Sigmoid colon (tissue), 7 donors: ENCODE measurements around the gene SLC2A3. TPM values are rescaled to one million over a fixed set of nuclear protein-coding genes. Genes with fewer than 3 reads are reported as not detected.
"Not testable (repeated sequence)": the region's sequence is repeated elsewhere in the genome, so short reads cannot be mapped to it uniquely, and the experiment has no call there.

Experiments used
- DNase-seq: peaks from one replicate; pipeline ENCODE4 v3.0.0-alpha.2; 2019
- H3K27ac ChIP-seq, 4 donors: fragments of 200-600 bp; sonication (generic); one replicate each; pipeline ENCODE4 v1.5.1; 2016 to 2019; ENCODE audit warnings: mild to moderate bottlenecking in 1 of 4
- H3K27me3 ChIP-seq, 3 donors: fragments of 200-600 bp; sonication (generic); one replicate each; pipeline ENCODE4 v1.5.1; 2019; ENCODE audit warnings: mild to moderate bottlenecking in 1 of 3
- H3K36me3 ChIP-seq, 4 donors: fragments of 200-600 bp; sonication (generic); one replicate each; pipeline ENCODE4 v1.5.1; 2016 to 2019
- H3K4me1 ChIP-seq, 4 donors: fragments of 200-600 bp; sonication (generic); one replicate each; pipeline ENCODE4 v1.5.1; 2017 to 2019
- H3K4me3 ChIP-seq, 4 donors: fragments of 200-600 bp; sonication (generic); one replicate each; pipeline ENCODE4 v1.5.1; 2017 to 2019; ENCODE audit warnings: mild to moderate bottlenecking in 2 of 4, moderate library complexity in 1 of 4
- H3K9me3 ChIP-seq, 4 donors: fragments of 200-600 bp in 3 of 4; sonication (generic) in 3 of 4; one replicate each; pipeline versions ENCODE4 v1.5.1 to v1.6.1; 2013 to 2019
- EP300 ChIP-seq, 4 donors: sonication (generic); formaldehyde crosslinking; IDR thresholded peaks; one replicate each; pipeline ENCODE4 v1.6.1; 2017; ENCODE audit warnings: antibody characterized with exemption in 4 of 4
- POLR2A ChIP-seq, 2 donors: fragments of 450-650 bp; IDR thresholded peaks; one replicate each; pipeline ENCODE4 v1.6.1; 2016; ENCODE audit warnings: antibody characterized with exemption in 2 of 2, mild to moderate bottlenecking in 2 of 2, moderate library complexity in 2 of 2
- POLR2AphosphoS5 ChIP-seq, 4 donors: sonication (generic); formaldehyde crosslinking; IDR thresholded peaks; one replicate each; pipeline ENCODE4 v1.6.1; 2017; ENCODE audit warnings: antibody characterized with exemption in 4 of 4
- WGBS, 2 donors: extraction: QIAGEN DNeasy Blood & Tissue Kit; methylation state at CpG; one replicate each; pipeline ENCODE4 v1.1.7; 2013; 5-methylcytosine and 5-hydroxymethylcytosine counted together
- intact Hi-C: fragments of 100-400 bp; cut with DNase I; formaldehyde crosslinking; loops from one replicate; pipeline ENCODE4 v1.15.1; 2023
- polyA plus RNA-seq, 3 donors: library from polyadenylated mRNA; stranded (reverse); fragments of 200-250 nt; gene quantifications; one replicate each; pipeline ENCODE4 v1.2.3, GENCODE V29; 2013
- total RNA-seq, 4 donors: library from RNA; depleted of rRNA; stranded (reverse); fragments of >200 nt; gene quantifications; one replicate each; pipeline ENCODE4 v1.1.0, GENCODE V29; 2016
- TF ChIP-seq, protein P1 (sequence below), 4 experiments: fragments of 450-650 bp in 3 of 4; fragments of 200-600 bp in 1 of 4; IDR thresholded peaks; one replicate each; pipeline ENCODE4 v1.5.1; 2016 to 2019; ENCODE audit warnings: antibody characterized with exemption in 4 of 4, mild to moderate bottlenecking in 3 of 4, moderate library complexity in 2 of 4
- donor health status: healthy with polysubstance abuse.
- donor health status: Bipolar disorder and iron deficiency.
- donor health status: healthy.

The SLC2A3 gene
- total and polyA plus RNA-seq, 7 donors, result 3.0 to 110 (median 12.8) TPM

DNA sequence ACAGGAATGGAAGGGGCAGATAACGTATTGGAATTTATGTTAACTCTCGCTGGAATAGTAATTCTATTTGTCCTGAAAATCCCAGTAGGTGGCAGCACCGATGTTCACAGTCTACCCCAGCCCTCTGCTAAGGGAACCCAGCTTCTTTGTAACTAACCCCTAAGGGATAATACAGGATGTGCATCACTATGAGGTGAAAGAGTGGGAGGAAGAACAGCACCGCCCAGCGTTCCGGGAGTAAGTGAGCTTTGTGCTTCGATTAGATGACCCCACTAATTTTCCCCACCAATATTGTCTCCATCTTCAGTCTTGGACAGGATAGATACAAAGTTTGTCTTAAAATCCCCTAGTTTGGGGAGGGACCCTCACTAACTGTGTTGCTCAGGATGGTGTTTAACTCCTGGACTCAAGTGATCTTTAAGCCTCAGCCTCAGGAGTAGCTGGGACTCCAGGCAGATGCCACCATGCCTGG is 2.7 kb downstream of the SLC2A3 start:
- TF ChIP-seq, protein P1, sequence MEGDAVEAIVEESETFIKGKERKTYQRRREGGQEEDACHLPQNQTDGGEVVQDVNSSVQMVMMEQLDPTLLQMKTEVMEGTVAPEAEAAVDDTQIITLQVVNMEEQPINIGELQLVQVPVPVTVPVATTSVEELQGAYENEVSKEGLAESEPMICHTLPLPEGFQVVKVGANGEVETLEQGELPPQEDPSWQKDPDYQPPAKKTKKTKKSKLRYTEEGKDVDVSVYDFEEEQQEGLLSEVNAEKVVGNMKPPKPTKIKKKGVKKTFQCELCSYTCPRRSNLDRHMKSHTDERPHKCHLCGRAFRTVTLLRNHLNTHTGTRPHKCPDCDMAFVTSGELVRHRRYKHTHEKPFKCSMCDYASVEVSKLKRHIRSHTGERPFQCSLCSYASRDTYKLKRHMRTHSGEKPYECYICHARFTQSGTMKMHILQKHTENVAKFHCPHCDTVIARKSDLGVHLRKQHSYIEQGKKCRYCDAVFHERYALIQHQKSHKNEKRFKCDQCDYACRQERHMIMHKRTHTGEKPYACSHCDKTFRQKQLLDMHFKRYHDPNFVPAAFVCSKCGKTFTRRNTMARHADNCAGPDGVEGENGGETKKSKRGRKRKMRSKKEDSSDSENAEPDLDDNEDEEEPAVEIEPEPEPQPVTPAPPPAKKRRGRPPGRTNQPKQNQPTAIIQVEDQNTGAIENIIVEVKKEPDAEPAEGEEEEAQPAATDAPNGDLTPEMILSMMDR (IDR thresholded peaks at IDR 0.05), result peak; percentile 40 to 59 (median 53)
- TF ChIP-seq POLR2AphosphoS5 (IDR thresholded peaks at IDR 0.05) (peak; percentile 43 to 78 (median 72)), POLR2A (IDR thresholded peaks at IDR 0.05) (peak in 1 of 2 donors; percentile 7), EP300 (IDR thresholded peaks at IDR 0.05) (no peak)
- intact Hi-C loops, result no loop called here
- no peaks in the 10 kb centered on the region for H3K27me3 ChIP-seq
- peak; percentile 88 for DNase-seq
- peaks cover 0 to 17% (median 11%) of the 10 kb centered on the region in 4 donors for H3K4me1 ChIP-seq
- H3K9me3 ChIP-seq, result no peaks in the 10 kb centered on the region
- WGBS, 2 donors, result 0 to 5% methylated on average over 7 of the region's 7 CpGs
- peak overlapping the region; percentile 55 to 84 (median 72) for H3K27ac ChIP-seq
- peaks cover 0 to 44% (median 8%) of the 10 kb centered on the region in 4 donors for H3K36me3 ChIP-seq
- H3K4me3 ChIP-seq, result peak overlapping the region in 1 of 4 donors; percentile 54

DNA sequence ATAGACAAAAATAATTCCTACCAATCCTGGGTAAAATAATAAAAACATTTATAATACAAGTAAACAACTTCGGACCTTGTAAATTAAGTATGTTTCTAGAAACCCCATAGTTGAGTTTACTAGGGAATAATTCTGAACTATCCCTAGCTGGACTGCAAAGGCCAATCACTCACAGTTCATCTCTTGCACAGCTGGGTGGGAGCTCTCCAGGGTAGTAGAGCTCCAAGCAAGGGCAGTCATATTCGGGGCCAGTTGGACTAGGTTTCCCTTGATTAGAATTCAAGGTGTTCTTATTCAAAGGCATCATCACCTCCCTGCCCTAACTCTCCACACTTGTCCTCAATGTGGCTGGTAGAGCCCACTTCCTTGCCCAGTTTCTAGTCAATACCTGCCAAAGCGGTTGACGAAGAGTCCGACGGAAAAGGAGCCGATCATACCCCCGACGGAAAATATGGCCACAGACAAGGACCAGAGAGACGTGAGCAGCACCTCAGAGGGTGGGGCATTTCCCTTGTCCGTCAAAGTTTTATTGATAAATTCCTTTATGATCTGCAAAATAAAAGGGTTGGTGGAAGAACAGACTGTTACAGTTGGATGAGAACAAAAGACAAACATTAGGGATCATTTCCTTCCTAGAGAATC is 3.3 kb downstream of the SLC2A3 start:
- peaks cover 0 to 17% (median 11%) of the 10 kb centered on the region in 4 donors for H3K4me1 ChIP-seq
- peaks cover 0 to 50% (median 10%) of the 10 kb centered on the region in 4 donors for H3K36me3 ChIP-seq
- WGBS, 2 donors, result 66 to 75% methylated on average over 11 of the region's 11 CpGs
- intact Hi-C loops, DNase-seq, H3K27me3 ChIP-seq, H3K9me3 ChIP-seq: not testable (repeated sequence)
- H3K27ac ChIP-seq, result peak overlapping the region in 1 of 4 donors; percentile 74
- H3K4me3 ChIP-seq, result peak overlapping the region in 1 of 4 donors; percentile 54

DNA sequence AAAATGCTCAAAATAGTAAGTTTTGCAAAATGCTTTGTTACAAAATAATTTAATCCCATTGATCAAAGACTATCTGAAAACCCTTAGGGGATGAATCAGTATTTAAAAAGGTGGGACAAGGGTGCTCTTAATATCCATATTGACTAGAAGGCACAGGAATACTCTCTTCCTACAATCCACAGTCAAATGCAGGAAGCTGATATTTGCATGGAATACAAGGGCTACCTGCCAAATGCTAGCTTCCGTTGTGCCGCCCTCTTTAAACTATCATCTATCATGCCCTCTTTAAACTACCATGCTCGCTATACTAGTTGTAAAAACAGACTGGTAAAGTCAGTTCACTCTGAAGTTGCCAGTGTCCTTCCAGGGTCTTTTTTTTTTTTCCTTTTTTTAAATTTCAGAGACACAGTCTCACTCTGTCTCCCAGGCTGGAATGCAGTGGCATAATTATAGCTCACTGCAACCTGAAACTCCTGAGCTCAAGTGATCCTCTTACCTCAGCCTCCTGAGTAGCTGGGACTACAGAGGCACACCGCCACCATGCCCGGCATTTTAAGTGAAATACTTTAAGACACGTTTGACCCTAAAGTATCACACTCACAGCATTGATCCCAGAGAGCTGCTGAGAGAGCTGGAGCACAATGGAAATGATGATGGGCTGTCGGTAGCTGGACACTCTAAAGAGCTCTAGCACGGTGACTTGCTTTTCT is 6.7 kb downstream of the SLC2A3 start:
- Histone ChIP-seq H3K4me1 (peaks cover 0 to 12% (median 4%) of the 10 kb centered on the region in 4 donors), H3K27ac (no peak overlapping the region), H3K4me3 (no peak overlapping the region), H3K36me3 (peaks cover 0 to 78% (median 17%) of the 10 kb centered on the region in 4 donors), H3K27me3 (no peaks in the 10 kb centered on the region), H3K9me3 (no peaks in the 10 kb centered on the region)
- WGBS, 2 donors, result 55 to 76% methylated on average over 8 of the region's 8 CpGs
- DNase-seq, result no peak
- intact Hi-C loops, result no loop called here
- TF ChIP-seq, protein P1 (IDR thresholded peaks at IDR 0.05), result no peak
- TF ChIP-seq EP300 (IDR thresholded peaks at IDR 0.05) (no peak), POLR2AphosphoS5 (IDR thresholded peaks at IDR 0.05) (no peak), POLR2A (IDR thresholded peaks at IDR 0.05) (no peak)

DNA sequence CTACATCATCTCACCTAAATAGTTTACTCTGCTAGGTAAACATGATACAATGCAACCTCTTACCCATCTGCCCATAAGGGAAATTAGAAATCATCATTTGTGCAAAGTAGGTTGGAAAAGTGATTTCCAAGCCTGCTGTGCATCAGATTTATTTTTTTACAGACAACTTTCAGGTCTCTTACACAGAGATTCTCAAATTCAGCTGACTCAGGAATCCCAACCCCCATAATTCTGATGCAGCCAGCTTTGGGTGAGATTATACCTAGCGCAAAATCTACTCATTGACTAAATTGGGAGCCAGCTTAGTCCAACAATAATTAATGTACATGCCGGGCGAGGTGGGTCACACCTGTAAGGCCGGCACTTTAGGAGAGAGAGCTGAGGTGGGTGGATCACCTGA is 8.5 kb downstream of the SLC2A3 start:
- H3K27ac ChIP-seq, result no peak overlapping the region
- TF ChIP-seq POLR2A (IDR thresholded peaks at IDR 0.05), result no peak
- TF ChIP-seq, protein P1 (IDR thresholded peaks at IDR 0.05), result no peak
- no peak for TF ChIP-seq EP300 (IDR thresholded peaks at IDR 0.05)
- no peak for TF ChIP-seq POLR2AphosphoS5 (IDR thresholded peaks at IDR 0.05)
- DNase-seq, result no peak
- no peaks in the 10 kb centered on the region for H3K9me3 ChIP-seq
- 88 to 93% methylated on average over 4 of the region's 4 CpGs for WGBS, 2 donors
- H3K4me3 ChIP-seq, result no peak overlapping the region
- H3K4me1 ChIP-seq, result no peaks in the 10 kb centered on the region
- no peaks in the 10 kb centered on the region for H3K27me3 ChIP-seq
- H3K36me3 ChIP-seq, result peaks cover 0 to 90% (median 20%) of the 10 kb centered on the region in 4 donors
- intact Hi-C loops, result no loop called here

DNA sequence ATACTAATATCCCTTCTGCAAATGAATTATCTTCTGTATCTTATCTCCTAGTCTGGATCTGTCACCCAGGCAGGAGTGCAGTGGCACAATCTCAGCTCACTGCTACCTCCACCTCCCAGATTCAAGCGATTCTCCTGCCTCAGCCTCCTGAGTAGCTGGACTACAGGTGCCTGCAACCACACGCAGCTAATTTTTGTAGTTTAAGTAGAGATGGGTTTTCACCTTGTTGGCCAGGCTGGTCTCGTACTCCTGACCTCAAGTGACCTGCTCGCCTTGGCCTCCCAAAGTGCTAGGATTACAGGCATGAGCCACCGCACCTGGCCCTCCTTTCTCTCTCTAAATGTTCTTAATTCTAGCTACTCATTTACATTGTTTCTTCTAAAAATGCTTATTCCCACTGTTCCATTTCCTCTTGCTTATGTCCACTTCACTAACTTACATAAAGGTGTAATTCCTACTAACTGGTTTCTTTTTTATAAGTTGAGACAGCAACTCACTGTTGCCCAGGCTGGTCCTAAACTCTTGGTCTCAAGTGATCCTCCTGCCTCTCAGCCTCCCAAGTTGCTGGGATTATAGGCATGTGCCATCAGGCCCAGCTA is 9.8 kb downstream of the SLC2A3 start:
- H3K4me1 ChIP-seq, intact Hi-C loops, H3K27ac ChIP-seq, H3K27me3 ChIP-seq, H3K9me3 ChIP-seq, H3K4me3 ChIP-seq, DNase-seq: not testable (repeated sequence)
- WGBS, 2 donors, result 93 to 96% methylated on average over 5 of the region's 5 CpGs
- peaks cover 0 to 90% (median 18%) of the 10 kb centered on the region in 4 donors for H3K36me3 ChIP-seq
